ENCODE results near the gene KANTR. TPM values are rescaled to one million over a fixed set of nuclear protein-coding genes. Genes with fewer than 3 reads are reported as not detected.

KANTR gene
- total RNA-seq, 1 donor from 2014 or later, result 35.8 TPM

- Histone ChIP-seq H3K27ac (peak overlapping the region; percentile 80), H3K36me3 (no peaks in the 10 kb centered on the region), H3K4me3 (no peak overlapping the region), H3K4me1 (peaks cover 3% of the 10 kb centered on the region), H3K9me3 (no peaks in the 10 kb centered on the region), H3K27me3 (no peaks in the 10 kb centered on the region)
- DNase-seq (ENCODE audit: extremely low spot score in 2 of 2), result no peak
- TF ChIP-seq POLR2AphosphoS5 (IDR thresholded peaks at IDR 0.05; ENCODE audit: insufficient read depth in 1 of 2, low read depth in 1 of 2) (no peak), CTCF (IDR thresholded peaks at IDR 0.05) (no peak), POLR2A (IDR thresholded peaks at IDR 0.05) (no peak)
- intact Hi-C loops (cut with DNase I), result no loop called here
Observed at GRCh38 chrX:53071064-53071463, 22.9 kb upstream of the KANTR start.

GRCh38 chrX:53071604-53072417, 22.1 kb upstream of the KANTR start:
- Histone ChIP-seq H3K27ac (peak overlapping the region; percentile 80), H3K9me3 (no peaks in the 10 kb centered on the region), H3K27me3 (no peaks in the 10 kb centered on the region), H3K4me3 (peak overlapping the region; percentile 26 to 36), H3K36me3 (no peaks in the 10 kb centered on the region), H3K4me1 (peaks cover 3% of the 10 kb centered on the region)
- TF ChIP-seq POLR2A (IDR thresholded peaks at IDR 0.05) (no peak), CTCF (IDR thresholded peaks at IDR 0.05) (peak; percentile 44 to 79 (median 62)), POLR2AphosphoS5 (IDR thresholded peaks at IDR 0.05; ENCODE audit: insufficient read depth in 1 of 2, low read depth in 1 of 2) (peak; percentile 75 to 83)
- DNase-seq (ENCODE audit: extremely low spot score in 2 of 2), result no peak
- intact Hi-C loops (cut with DNase I), result no loop called here

- Histone ChIP-seq H3K27me3 (no peaks in the 10 kb centered on the region), H3K36me3 (no peaks in the 10 kb centered on the region), H3K4me3 (peak overlapping the region; percentile 19 to 36), H3K4me1 (peaks cover 3% of the 10 kb centered on the region), H3K9me3 (no peaks in the 10 kb centered on the region), H3K27ac (peak overlapping the region; percentile 80)
- intact Hi-C loops (cut with DNase I), result no loop called here
- TF ChIP-seq CTCF (IDR thresholded peaks at IDR 0.05) (no peak), POLR2A (IDR thresholded peaks at IDR 0.05) (no peak), POLR2AphosphoS5 (IDR thresholded peaks at IDR 0.05; ENCODE audit: insufficient read depth in 1 of 2, low read depth in 1 of 2) (no peak)
- no peak for DNase-seq (ENCODE audit: extremely low spot score in 2 of 2)
Observed at GRCh38 chrX:53072418-53073114, 21.4 kb upstream of the KANTR start.

- TF ChIP-seq POLR2A (IDR thresholded peaks at IDR 0.05), result no peak
- no peak for TF ChIP-seq POLR2AphosphoS5 (IDR thresholded peaks at IDR 0.05; ENCODE audit: insufficient read depth in 1 of 2, low read depth in 1 of 2)
- TF ChIP-seq CTCF (IDR thresholded peaks at IDR 0.05), result no peak
- Histone ChIP-seq H3K36me3 (no peaks in the 10 kb centered on the region), H3K4me3 (no peak overlapping the region), H3K27ac (peak overlapping the region; percentile 80), H3K27me3 (no peaks in the 10 kb centered on the region), H3K4me1 (peaks cover 3% of the 10 kb centered on the region), H3K9me3 (no peaks in the 10 kb centered on the region)
- intact Hi-C loops (cut with DNase I), result no loop called here
- no peak for DNase-seq (ENCODE audit: extremely low spot score in 2 of 2)
Observed at GRCh38 chrX:53073115-53073586, 20.8 kb upstream of the KANTR start.
